Activated effector memory CD4-positive, alpha-beta T cell treated with anti-CD3 and anti-CD28 coated beads, Interleukin-2, amount 50 U/mL, for 16 hours (primary cell): ENCODE results near the gene UNC79.
"Not testable (repeated sequence)": the region's sequence is repeated elsewhere in the genome, so short reads cannot be mapped to it uniquely, and the experiment has no call there.

Experiments
- DNase-seq: peaks from one replicate; pipeline ENCODE4 v3.0.0-alpha.2; 2020

The UNC79 gene

GRCh38 chr14:93496856-93497741, 66.4 kb downstream of the UNC79 start:
- no peak for DNase-seq

- no peak for DNase-seq
Measured at GRCh38 chr14:93510056-93510455, 79.3 kb downstream of the UNC79 start.

- DNase-seq: no peak
Measured at GRCh38 chr14:93511001-93511400, 80.3 kb downstream of the UNC79 start.

- DNase-seq: no peak
Measured at GRCh38 chr14:93520053-93520607, 89.4 kb downstream of the UNC79 start.

GRCh38 chr14:93522221-93522620, 91.5 kb downstream of the UNC79 start:
- DNase-seq: no peak

- DNase-seq: not testable (repeated sequence)
Measured at GRCh38 chr14:93525216-93525615, 94.5 kb downstream of the UNC79 start.

- DNase-seq: no peak
Measured at GRCh38 chr14:93525696-93526451, 95.1 kb downstream of the UNC79 start.

GRCh38 chr14:93527203-93527607, 96.5 kb downstream of the UNC79 start:
- no peak for DNase-seq

GRCh38 chr14:93528884-93529558, 98.3 kb downstream of the UNC79 start:
- DNase-seq: no peak

GRCh38 chr14:93531644-93532043, 100.9 kb downstream of the UNC79 start:
- no peak for DNase-seq

GRCh38 chr14:93532541-93532940, 101.8 kb downstream of the UNC79 start:
- DNase-seq: no peak

GRCh38 chr14:93533437-93533836, 102.7 kb downstream of the UNC79 start:
- no peak for DNase-seq

- no peak for DNase-seq
Measured at GRCh38 chr14:93533842-93534241, 103.1 kb downstream of the UNC79 start.

- DNase-seq: no peak
Measured at GRCh38 chr14:93535537-93535936, 104.8 kb downstream of the UNC79 start.

GRCh38 chr14:93536945-93537344, 106.2 kb downstream of the UNC79 start:
- no peak for DNase-seq

GRCh38 chr14:93537951-93538350, 107.2 kb downstream of the UNC79 start:
- no peak for DNase-seq

- DNase-seq: no peak
Measured at GRCh38 chr14:93538413-93538812, 107.7 kb downstream of the UNC79 start.

GRCh38 chr14:93540235-93540634, 109.5 kb downstream of the UNC79 start:
- no peak for DNase-seq

- DNase-seq: no peak
Measured at GRCh38 chr14:93543766-93544165, 113.0 kb downstream of the UNC79 start.

- DNase-seq: no peak
Measured at GRCh38 chr14:93544212-93544611, 113.5 kb downstream of the UNC79 start.

- no peak for DNase-seq
Measured at GRCh38 chr14:93546642-93547041, 115.9 kb downstream of the UNC79 start.

- no peak for DNase-seq
Measured at GRCh38 chr14:93548102-93548843, 117.5 kb downstream of the UNC79 start.
